GM23248 (cell line): ENCODE data around the gene NEUROD2. TPM values are rescaled to one million over a fixed set of nuclear protein-coding genes. Genes with fewer than 3 reads are reported as not detected.

Source experiments
- DNase-seq: peaks from one replicate; pipeline ENCODE4 v3.0.0-alpha.2; 2015
- H2AFZ ChIP-seq: fragments of 200-600 bp; sonication (generic); 2 replicates; pipeline ENCODE4 v1.6.1; 2016; ENCODE audit warnings: antibody characterized with exemption
- H3F3A ChIP-seq: fragments of 200-600 bp; sonication (generic); 2 replicates; pipeline ENCODE4 v1.6.1; 2016; ENCODE audit warnings: mild to moderate bottlenecking, antibody characterized with exemption, mixed run types; ENCODE audit not compliant: insufficient read depth
- H3K27ac ChIP-seq: fragments of 200-600 bp; sonication (generic); 2 replicates; pipeline ENCODE4 v1.5.1; 2016; ENCODE audit warnings: mild to moderate bottlenecking
- H3K27me3 ChIP-seq: fragments of 200-600 bp; sonication (generic); replicated peaks from 2 replicates; pipeline ENCODE4 v1.6.1; 2016; ENCODE audit warnings: mild to moderate bottlenecking; ENCODE audit not compliant: insufficient read depth
- H3K36me3 ChIP-seq: fragments of 200-600 bp; sonication (generic); 2 replicates; pipeline ENCODE4 v1.6.1; 2016; ENCODE audit warnings: low read depth, mild to moderate bottlenecking
- H3K4me1 ChIP-seq: fragments of 200-600 bp; sonication (generic); 2 replicates; pipeline ENCODE4 v1.6.1; 2016; ENCODE audit warnings: mild to moderate bottlenecking; ENCODE audit not compliant: insufficient read depth
- H3K4me2 ChIP-seq: fragments of 200-600 bp; sonication (generic); one replicate; pipeline ENCODE4 v1.6.1; 2016; ENCODE audit warnings: mild to moderate bottlenecking; ENCODE audit not compliant: unreplicated experiment
- H3K4me3 ChIP-seq: fragments of 200-600 bp; sonication (generic); 2 replicates; pipeline ENCODE4 v1.5.1; 2016; ENCODE audit warnings: mild to moderate bottlenecking
- H3K79me2 ChIP-seq: fragments of 200-600 bp; sonication (generic); 2 replicates; pipeline ENCODE4 v1.6.1; 2016; ENCODE audit warnings: mild to moderate bottlenecking; ENCODE audit not compliant: insufficient read depth
- H3K9ac ChIP-seq: fragments of 200-600 bp; sonication (generic); 2 replicates; pipeline ENCODE4 v1.6.1; 2016; ENCODE audit warnings: mild to moderate bottlenecking
- H3K9me2 ChIP-seq: fragments of 200-600 bp; sonication (generic); 2 replicates; pipeline ENCODE4 v1.6.1; 2016; ENCODE audit warnings: mixed run types, mild to moderate bottlenecking, moderate library complexity; ENCODE audit not compliant: insufficient read depth
- H3K9me3 ChIP-seq: fragments of 200-600 bp; sonication (generic); one replicate; pipeline ENCODE4 v1.6.1; 2017; ENCODE audit warnings: low read depth
- H4K20me1 ChIP-seq: fragments of 200-600 bp; sonication (generic); 2 replicates; pipeline ENCODE4 v1.6.0; 2016; ENCODE audit not compliant: insufficient read depth
- EZH2 ChIP-seq: fragments of 200-600 bp; sonication (generic); IDR thresholded peaks from 2 replicates; pipeline ENCODE4 v1.6.1; 2018; ENCODE audit warnings: antibody characterized with exemption, mild to moderate bottlenecking; ENCODE audit not compliant: insufficient read depth, poor library complexity, severe bottlenecking
- EZH2phosphoT487 ChIP-seq: fragments of 200-600 bp; sonication (generic); IDR thresholded peaks from 2 replicates; pipeline ENCODE4 v1.6.1; 2018; ENCODE audit warnings: antibody characterized with exemption, moderate library complexity, mild to moderate bottlenecking, low read depth; ENCODE audit not compliant: insufficient read depth
- WGBS, 2 experiments: methylation state at CpG; one replicate each; pipeline ENCODE4 v1.1.6; 2015 to 2017; ENCODE audit warnings: low lambda C conversion rate in 2 of 2, low coverage in 1 of 2; ENCODE audit errors: missing lambda C conversion rate in 2 of 2; 5-methylcytosine and 5-hydroxymethylcytosine counted together
- in situ Hi-C: fragments of 300-500 bp; cut with MboI; formaldehyde crosslinking; loops from 2 replicates; pipeline ENCODE4 v1.15.0; 2020
- polyA plus RNA-seq: library from polyadenylated mRNA; unstranded; fragments of >200 nt; fragmentation: Nextera tagmentation; extraction: Ambion mirVana; gene quantifications from 2 replicates; pipeline ENCODE4 v1.2.1, GENCODE V29; 2016
- total RNA-seq: library from RNA; depleted of rRNA; stranded (reverse); fragments of >200 nt; shearing (Covaris generic); gene quantifications from 2 replicates; pipeline ENCODE4 v1.2.3, GENCODE V29; 2014

The NEUROD2 gene
- total and polyA plus RNA-seq, 2 experiments from 2014 or later = not detected

DNA sequence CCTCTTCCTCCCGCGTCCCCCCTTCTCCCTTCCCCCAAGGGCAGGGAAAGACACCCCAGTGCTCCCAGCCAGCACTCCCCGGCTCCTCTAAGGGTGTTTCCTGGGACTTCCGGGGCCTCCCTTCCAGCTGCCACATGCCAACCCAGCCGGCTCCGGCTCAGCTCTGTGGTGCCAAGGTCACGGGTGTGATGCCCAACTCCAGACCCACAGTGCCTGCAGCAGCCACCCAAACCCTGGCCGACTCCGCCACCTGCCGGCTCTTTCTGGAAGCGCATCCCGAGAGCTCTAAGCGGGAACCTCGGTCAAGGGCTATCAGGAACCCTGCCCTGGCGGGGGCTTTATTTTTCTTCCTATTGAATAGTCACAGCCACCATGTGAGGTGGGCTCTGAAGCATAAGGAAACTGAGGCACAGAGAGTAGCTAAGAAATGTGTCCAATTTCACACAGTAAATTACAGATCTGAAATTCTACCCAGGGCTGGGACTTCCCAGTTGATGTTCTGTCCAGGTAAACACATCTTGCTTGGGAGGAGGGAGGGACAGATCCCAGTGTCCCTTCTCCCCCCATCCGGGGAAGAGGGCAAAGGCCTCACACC, 15.7 kb upstream of the NEUROD2 start:
- in situ Hi-C loops = loop anchor here (10.0 kb wide), 1 partner anchor 131 kb away; no protein-coding TSS in a partner anchor
- Histone ChIP-seq H3K27me3 (peaks cover 25% of the 10 kb centered on the region), H3F3A (peaks cover 7% of the 10 kb centered on the region; the same call in 1 of the 2 replicates), H3K9me2 (no peaks in the 10 kb centered on the region), H4K20me1 (no peaks in the 10 kb centered on the region), H3K79me2 (no peaks in the 10 kb centered on the region), H3K4me1 (no peaks in the 10 kb centered on the region), H3K36me3 (no peaks in the 10 kb centered on the region), H3K27ac (no peak overlapping the region), H3K4me3 (no peak overlapping the region), H2AFZ (no peak overlapping the region), H3K9ac (no peak overlapping the region), H3K9me3 (no peaks in the 10 kb centered on the region), H3K4me2 (no peak overlapping the region)
- TF ChIP-seq EZH2 = no peak
- TF ChIP-seq EZH2phosphoT487 = no peak
- peak; percentile 74 for DNase-seq
- 1 to 2% methylated on average over 13 to 16 of the region's 16 CpGs for WGBS, 2 experiments

DNA sequence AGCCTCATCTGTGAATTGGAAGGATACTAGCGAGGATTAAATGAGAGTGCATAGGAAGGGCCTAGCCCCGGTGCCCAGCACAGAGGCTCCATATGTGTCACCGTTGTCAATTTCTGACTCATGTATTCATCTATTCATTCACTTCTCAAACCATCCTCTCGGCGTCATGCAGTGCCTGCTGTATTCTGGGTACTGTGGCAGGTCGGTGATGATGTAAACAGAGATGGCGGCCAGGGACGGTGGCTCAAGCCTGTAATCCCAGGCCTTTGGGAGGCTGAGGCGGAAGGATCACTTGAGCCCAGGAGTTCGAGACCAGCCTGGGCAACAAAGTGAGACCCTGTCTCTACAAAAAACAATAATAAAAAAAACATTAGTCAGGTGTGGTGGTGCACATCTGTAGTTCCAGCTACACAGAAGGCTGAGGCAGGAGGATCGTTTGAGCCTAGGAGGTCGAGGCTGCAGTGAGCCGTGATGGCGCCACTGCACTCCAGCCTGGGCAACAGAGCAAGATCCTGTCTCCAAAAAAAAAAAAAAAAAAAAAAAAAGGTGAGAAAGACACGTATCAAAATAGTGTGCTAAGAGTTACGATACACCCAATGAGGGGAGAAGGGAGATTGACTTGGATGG, 14.8 kb upstream of the NEUROD2 start:
- H3K4me3 ChIP-seq = peak overlapping the region; percentile 35; the same call in 1 of the 2 replicates
- peak overlapping the region; percentile 62 for H3K4me2 ChIP-seq
- no peaks in the 10 kb centered on the region for H3K36me3 ChIP-seq
- H3F3A ChIP-seq = peaks cover 7% of the 10 kb centered on the region; the same call in 1 of the 2 replicates
- no peak overlapping the region for H3K9ac ChIP-seq
- WGBS, 2 experiments = 35 to 37% methylated on average over 16 of the region's 16 CpGs
- H2AFZ ChIP-seq = peak overlapping the region; percentile 43; the same call in 1 of the 2 replicates
- DNase-seq = peak; percentile 48
- no peaks in the 10 kb centered on the region for H3K4me1 ChIP-seq
- no peak for TF ChIP-seq EZH2phosphoT487
- TF ChIP-seq EZH2 = no peak
- H3K79me2 ChIP-seq = no peaks in the 10 kb centered on the region
- no peaks in the 10 kb centered on the region for H3K9me2 ChIP-seq
- H3K27me3 ChIP-seq = peaks cover 17% of the 10 kb centered on the region
- H3K9me3 ChIP-seq = no peaks in the 10 kb centered on the region
- H4K20me1 ChIP-seq = no peaks in the 10 kb centered on the region
- in situ Hi-C loops = loop anchor here (10.0 kb wide), 1 partner anchor 132 kb away; no protein-coding TSS in a partner anchor
- H3K27ac ChIP-seq = no peak overlapping the region

GRCh38 chr17:39621523-39622379, 14.0 kb upstream of the NEUROD2 start:
- Histone ChIP-seq H3F3A (peaks cover 7% of the 10 kb centered on the region; the same call in 1 of the 2 replicates), H3K4me1 (no peaks in the 10 kb centered on the region), H3K9me2 (no peaks in the 10 kb centered on the region), H3K79me2 (no peaks in the 10 kb centered on the region), H3K27me3 (peaks cover 9% of the 10 kb centered on the region), H4K20me1 (no peaks in the 10 kb centered on the region), H3K4me2 (peak overlapping the region; percentile 62), H3K27ac (no peak overlapping the region), H3K9ac (no peak overlapping the region), H2AFZ (peak overlapping the region; percentile 43; the same call in 1 of the 2 replicates), H3K36me3 (no peaks in the 10 kb centered on the region), H3K4me3 (peak overlapping the region; percentile 35; the same call in 1 of the 2 replicates), H3K9me3 (no peaks in the 10 kb centered on the region)
- WGBS, 2 experiments = 5 to 6% methylated on average over 25 to 26 of the region's 26 CpGs
- in situ Hi-C loops = loop anchor here (10.0 kb wide), 1 partner anchor 133 kb away; no protein-coding TSS in a partner anchor
- TF ChIP-seq EZH2phosphoT487 (no peak), EZH2 (no peak)
- peak; percentile 85 for DNase-seq

GRCh38 chr17:39619786-39620101, 12.0 kb upstream of the NEUROD2 start:
- no peak for DNase-seq
- H4K20me1 ChIP-seq = no peaks in the 10 kb centered on the region
- H3K9ac ChIP-seq = no peak overlapping the region
- no peaks in the 10 kb centered on the region for H3K9me2 ChIP-seq
- H3K4me2 ChIP-seq = no peak overlapping the region
- H3K27ac ChIP-seq = no peak overlapping the region
- TF ChIP-seq EZH2 (no peak), EZH2phosphoT487 (no peak)
- in situ Hi-C loops = loop anchor here (10.0 kb wide), 1 partner anchor 135 kb away; no protein-coding TSS in a partner anchor
- H3K79me2 ChIP-seq = no peaks in the 10 kb centered on the region
- H3F3A ChIP-seq = peaks cover 7% of the 10 kb centered on the region; the same call in 1 of the 2 replicates
- H3K36me3 ChIP-seq = no peaks in the 10 kb centered on the region
- H3K9me3 ChIP-seq = no peaks in the 10 kb centered on the region
- H3K4me1 ChIP-seq = no peaks in the 10 kb centered on the region
- H3K27me3 ChIP-seq = no peaks in the 10 kb centered on the region; the same call in 1 of the 2 replicates
- H3K4me3 ChIP-seq = no peak overlapping the region
- H2AFZ ChIP-seq = no peak overlapping the region
- 17 to 36% methylated on average over 1 of the region's 1 CpG for WGBS, 2 experiments
